Measurements from ENCODE around the gene USP33. TPM values are rescaled to one million over a fixed set of nuclear protein-coding genes. Genes with fewer than 3 reads are reported as not detected.

Gene USP33
- total RNA-seq, 1 experiment from 2014 or later, result 51.5 TPM

DNA sequence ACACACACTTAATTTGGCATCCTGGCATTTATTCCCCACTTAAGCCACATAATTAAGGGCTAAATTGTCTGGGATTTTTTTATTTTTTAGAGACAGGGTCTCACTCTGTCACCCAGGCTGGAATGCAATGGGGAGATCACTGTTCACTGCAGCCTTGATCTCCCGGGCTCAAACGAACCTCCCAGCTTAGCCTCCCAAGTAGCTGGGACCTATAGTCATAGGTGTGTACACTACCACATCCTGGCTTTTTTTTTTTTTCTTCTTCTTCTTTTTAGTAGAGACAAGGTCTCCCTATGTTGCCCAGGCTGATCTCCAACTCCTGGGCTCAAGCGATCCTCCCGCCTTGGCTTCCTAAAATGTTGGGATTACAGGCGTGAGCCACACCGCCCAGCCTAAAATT is 101.4 kb downstream of the USP33 start:
- Histone ChIP-seq H3K79me1 (ENCODE audit: insufficient read depth, low read depth, low read length, poor library complexity, severe bottlenecking) (peaks cover 4% of the 10 kb centered on the region), H3K4me2 (ENCODE audit: insufficient read depth, insufficient read length, low read length) (no peak overlapping the region), H2BK20ac (ENCODE audit: low read depth, low read length, poor library complexity, severe bottlenecking) (no peak overlapping the region), H4K5ac (ENCODE audit: insufficient read length, low read depth, low read length) (no peak overlapping the region), H2BK15ac (ENCODE audit: low read depth, low read length) (no peak overlapping the region), H3K14ac (ENCODE audit: insufficient read depth, low read length) (no peak overlapping the region), H3K4ac (ENCODE audit: low read depth, low read length) (no peak overlapping the region), H3K79me2 (ENCODE audit: insufficient read depth, low read length) (peaks cover 16% of the 10 kb centered on the region; the same call in 1 of the 2 replicates), H3K4me1 (ENCODE audit: insufficient read depth, low read length) (no peaks in the 10 kb centered on the region), H4K91ac (ENCODE audit: insufficient read length, low read depth, low read length) (no peak overlapping the region), H2AFZ (ENCODE audit: low read length) (no peak overlapping the region), H2BK12ac (ENCODE audit: insufficient read length, low read depth, low read length) (no peak overlapping the region), H3K9me3 (ENCODE audit: control insufficient read depth, low read depth, low read length) (no peaks in the 10 kb centered on the region), H3K23ac (ENCODE audit: insufficient read length, low read depth, low read length) (no peak overlapping the region), H3K56ac (ENCODE audit: insufficient read length, low read depth, low read length) (no peak overlapping the region), H2BK120ac (ENCODE audit: low read depth, low read length, poor library complexity, severe bottlenecking) (no peak overlapping the region), H3K18ac (ENCODE audit: insufficient read length, low read depth, low read length) (no peak overlapping the region), H4K20me1 (ENCODE audit: control insufficient read depth, insufficient read depth, insufficient read length) (no peaks in the 10 kb centered on the region), H2BK5ac (ENCODE audit: insufficient read length, low read length) (no peak overlapping the region), H3K23me2 (ENCODE audit: insufficient read length, low read depth, low read length, poor library complexity, severe bottlenecking) (no peaks in the 10 kb centered on the region), H3K27me3 (ENCODE audit: insufficient read depth, low read length) (no peaks in the 10 kb centered on the region), H4K8ac (replicated peaks; ENCODE audit: insufficient read length, low read depth, low read length) (no peak overlapping the region), H2AK5ac (ENCODE audit: insufficient read length, low read length) (no peak overlapping the region), H3K27ac (ENCODE audit: insufficient read length, low read depth, low read length) (no peak overlapping the region), H3T11ph (ENCODE audit: low read length) (no peak overlapping the region), H3K9ac (ENCODE audit: extremely low read depth, insufficient read length, low read length) (no peak overlapping the region)
- H3K4me3 Mint-ChIP-seq, result no peak overlapping the region
- TF ChIP-seq, protein P1, sequence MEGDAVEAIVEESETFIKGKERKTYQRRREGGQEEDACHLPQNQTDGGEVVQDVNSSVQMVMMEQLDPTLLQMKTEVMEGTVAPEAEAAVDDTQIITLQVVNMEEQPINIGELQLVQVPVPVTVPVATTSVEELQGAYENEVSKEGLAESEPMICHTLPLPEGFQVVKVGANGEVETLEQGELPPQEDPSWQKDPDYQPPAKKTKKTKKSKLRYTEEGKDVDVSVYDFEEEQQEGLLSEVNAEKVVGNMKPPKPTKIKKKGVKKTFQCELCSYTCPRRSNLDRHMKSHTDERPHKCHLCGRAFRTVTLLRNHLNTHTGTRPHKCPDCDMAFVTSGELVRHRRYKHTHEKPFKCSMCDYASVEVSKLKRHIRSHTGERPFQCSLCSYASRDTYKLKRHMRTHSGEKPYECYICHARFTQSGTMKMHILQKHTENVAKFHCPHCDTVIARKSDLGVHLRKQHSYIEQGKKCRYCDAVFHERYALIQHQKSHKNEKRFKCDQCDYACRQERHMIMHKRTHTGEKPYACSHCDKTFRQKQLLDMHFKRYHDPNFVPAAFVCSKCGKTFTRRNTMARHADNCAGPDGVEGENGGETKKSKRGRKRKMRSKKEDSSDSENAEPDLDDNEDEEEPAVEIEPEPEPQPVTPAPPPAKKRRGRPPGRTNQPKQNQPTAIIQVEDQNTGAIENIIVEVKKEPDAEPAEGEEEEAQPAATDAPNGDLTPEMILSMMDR (conservative IDR thresholded peaks at IDR 0.05), result no peak
- H3K9me3 Mint-ChIP-seq, result no peaks in the 10 kb centered on the region
- H3K27me3 Mint-ChIP-seq (ENCODE audit: low read depth), result no peaks in the 10 kb centered on the region
- peaks cover 3 to 5% (median 5%) of the 10 kb centered on the region in 3 experiments; a peak in 3 of 7 replicates for H3K36me3 Mint-ChIP-seq (ENCODE audit: insufficient read depth in 1 of 3, low read depth in 3 of 3)
- no peak overlapping the region for H3K27ac Mint-ChIP-seq
- DNase-seq, result no peak
- H3K4me1 Mint-ChIP-seq, result no peaks in the 10 kb centered on the region
- WGBS (ENCODE audit: extremely low coverage, insufficient read length, low lambda C conversion rate), result no CpG with 5 or more reads among the region's 6 CpGs

Measured in H9 (cell line).